K562 (cell line): ENCODE measurements around the gene TMEM164. TPM values are rescaled to one million over a fixed set of nuclear protein-coding genes. Genes with fewer than 3 reads are reported as not detected.

Source experiments
- ATAC-seq: fragments of 200-7000 bp; cut with Tn5 transposase; 3 replicates; pipeline ENCODE4 v1.9.1; 2020; ENCODE audit warnings: moderate library complexity
- BruUV-seq: library from RNA; stranded (reverse); fragments of 400-500 nt; replicated peaks from 2 replicates; lab custom pipeline; 2021; lab: Mats Ljungman, UMichigan
- CTCF ChIA-PET: fragments of 300-600 bp; formaldehyde crosslinking; extraction: SDS; loops from one replicate; lab custom pipeline; 2021; ENCODE audit warnings: low intra/inter-chr PET ratio; lab: Yijun Ruan, JAX
- POLR2A ChIA-PET: fragments of 300-600, 350-650 bp; sonication (Branson Sonifier 250); formaldehyde crosslinking; extraction: SDS; loops from one replicate; lab custom pipeline; 2021; ENCODE audit warnings: antibody characterized with exemption, inconsistent platforms; lab: Yijun Ruan, JAX
- DNase-seq, 4 experiments: peaks; one replicate each; pipeline versions ENCODE4 v3.0.0 to v3.0.0-alpha.2; 2011 to 2018; ENCODE audit warnings: low spot score in 3 of 4, mixed read lengths in 3 of 4; ENCODE audit errors: extremely low read depth in 1 of 4
- FAIRE-seq: peaks from 2 replicates; lab custom pipeline; 2011; peaks lifted over from hg19 to GRCh38; lab: Jason Lieb, UNC
- H2AFZ ChIP-seq: 2 replicates; pipeline ENCODE4 v1.6.0; 2011; ENCODE audit warnings: low read depth, low read length, control low read depth, inconsistent platforms
- H3K27ac ChIP-seq: fragments of 200-600 bp; 3 replicates; pipeline ENCODE4 v1.8.0; 2011; ENCODE audit warnings: low read depth, mild to moderate bottlenecking, control low read depth, inconsistent platforms, low read length, moderate library complexity, mixed read lengths; ENCODE audit errors: extremely low read depth
- H3K27me3 ChIP-seq, 2 experiments: fragments of 300-600 bp in 1 of 2; 2 replicates in 1 of 2; 3 replicates in 1 of 2; pipeline versions ENCODE4 v1.6.0 to v1.8.0; 2011; ENCODE audit warnings: inconsistent platforms in 2 of 2, low read length in 2 of 2, mild to moderate bottlenecking in 1 of 2, mixed read lengths in 1 of 2, moderate library complexity in 1 of 2; ENCODE audit not compliant: control insufficient read depth in 2 of 2, insufficient read depth in 2 of 2
- H3K36me3 ChIP-seq: fragments of 300-600 bp; 3 replicates; pipeline ENCODE4 v1.8.0; 2011; ENCODE audit warnings: mild to moderate bottlenecking, low read length, inconsistent platforms; ENCODE audit not compliant: control insufficient read depth, insufficient read depth
- H3K4me1 ChIP-seq, 2 experiments: fragments of 200-600 bp in 1 of 2; replicated peaks in 1 of 2; 2 replicates in 1 of 2; 3 replicates in 1 of 2; pipeline versions ENCODE4 v1.5.1 to v1.8.0; 2011; ENCODE audit warnings: inconsistent platforms in 2 of 2, low read length in 2 of 2, mild to moderate bottlenecking in 1 of 2, mixed read lengths in 1 of 2, moderate library complexity in 1 of 2; ENCODE audit not compliant: control insufficient read depth in 2 of 2, insufficient read depth in 2 of 2
- H3K4me2 ChIP-seq: 2 replicates; pipeline ENCODE4 v1.6.1; 2011; ENCODE audit warnings: low read length, control low read depth, inconsistent platforms, mixed read lengths; ENCODE audit not compliant: insufficient read depth
- H3K4me3 ChIP-seq: fragments of 200-600 bp; sonication (generic), shearing (Covaris generic); 2 replicates; pipeline ENCODE4 v1.5.1; 2016; ENCODE audit warnings: control low read depth, inconsistent platforms
- H3K79me2 ChIP-seq: fragments of 200-600 bp; 3 replicates; pipeline ENCODE4 v1.8.0; 2011; ENCODE audit warnings: low read length, inconsistent platforms; ENCODE audit not compliant: control insufficient read depth, insufficient read depth
- H3K9ac ChIP-seq, 2 experiments: 2 replicates each; pipeline versions ENCODE4 v1.6.0 to v1.6.1; 2011; ENCODE audit warnings: low read depth in 2 of 2, low read length in 2 of 2, control low read depth in 1 of 2, inconsistent platforms in 1 of 2, mild to moderate bottlenecking in 1 of 2, mixed read lengths in 1 of 2; ENCODE audit not compliant: insufficient read depth in 1 of 2
- H3K9me1 ChIP-seq: one replicate; pipeline ENCODE4 v1.6.0; 2011; ENCODE audit warnings: inconsistent platforms, mild to moderate bottlenecking, low read length, moderate library complexity; ENCODE audit not compliant: control insufficient read depth, insufficient read depth
- H3K9me3 ChIP-seq: replicated peaks from 2 replicates; pipeline ENCODE4 v1.5.1; 2011; ENCODE audit warnings: low read depth, low read length, inconsistent platforms; ENCODE audit not compliant: control insufficient read depth, insufficient read depth
- H4K20me1 ChIP-seq: replicated peaks from 2 replicates; pipeline ENCODE4 v1.6.1; 2011; ENCODE audit warnings: low read length, inconsistent platforms, mixed read lengths; ENCODE audit not compliant: control insufficient read depth, insufficient read depth
- CSDE1 ChIP-seq, 2 experiments: fragments of 450-650 bp; IDR thresholded peaks; 2 replicates each; pipeline ENCODE4 v1.6.1; 2016; ENCODE audit warnings: mild to moderate bottlenecking in 1 of 2
- ETV5 ChIP-seq: sonication (generic); formaldehyde crosslinking; IDR thresholded peaks from 2 replicates; pipeline ENCODE4 v1.4.0; 2020; ENCODE audit warnings: low read depth, mild to moderate bottlenecking, missing genetic modification reagents
- FOXM1 ChIP-seq, 2 experiments: fragments of 450-650 bp in 1 of 2; sonication (generic) in 1 of 2; formaldehyde crosslinking in 1 of 2; IDR thresholded peaks; 2 replicates each; pipeline versions ENCODE4 v1.6.1 to v1.9.0; 2017 to 2022; ENCODE audit warnings: low read depth in 2 of 2, mild to moderate bottlenecking in 2 of 2, missing genetic modification reagents in 1 of 2, moderate library complexity in 1 of 2
- GABPB1 ChIP-seq: sonication (generic); formaldehyde crosslinking; IDR thresholded peaks from 2 replicates; pipeline ENCODE4 v1.8.0; 2022; ENCODE audit warnings: mild to moderate bottlenecking, missing genetic modification reagents
- HMGN3 ChIP-seq: IDR thresholded peaks from 2 replicates; pipeline ENCODE4 v1.6.1; 2011; ENCODE audit warnings: borderline replicate concordance, low read depth, mild to moderate bottlenecking, mixed read lengths, low read length; ENCODE audit not compliant: insufficient read length; ENCODE audit errors: extremely low read depth
- MEIS2 ChIP-seq: fragments of 450-650 bp; IDR thresholded peaks from 2 replicates; pipeline ENCODE4 v1.6.1; 2014; ENCODE audit warnings: mild to moderate bottlenecking; ENCODE audit not compliant: partially characterized antibody
- SMARCC2 ChIP-seq: fragments of 450-650 bp; IDR thresholded peaks from 2 replicates; pipeline ENCODE4 v1.6.1; 2017; ENCODE audit warnings: antibody characterized with exemption, moderate library complexity, mild to moderate bottlenecking, low read depth
- TBL1XR1 ChIP-seq, 2 experiments: IDR thresholded peaks; 2 replicates each; pipeline ENCODE4 v1.6.1; 2012; ENCODE audit warnings: improper control_type of control experiment in 2 of 2, low read length in 2 of 2, mild to moderate bottlenecking in 1 of 2
- TEAD1 ChIP-seq, 2 experiments: fragments of 450-650 bp in 1 of 2; sonication (generic) in 1 of 2; formaldehyde crosslinking; IDR thresholded peaks; 2 replicates each; pipeline versions ENCODE4 v1.4.0 to v1.8.0; 2020 to 2022; ENCODE audit warnings: mild to moderate bottlenecking in 2 of 2, missing genetic modification reagents in 1 of 2
- ZNF764 ChIP-seq: fragments of 250-450 bp; sonication (Bioruptor Pico); IDR thresholded peaks from 2 replicates; pipeline ENCODE4 v1.4.0; 2020; ENCODE audit warnings: low read depth, mild to moderate bottlenecking, moderate library complexity
- WGBS: fragments of 100-300 bp; shearing (Covaris generic); methylation state at CpG from one replicate; pipeline ENCODE4 v1.1.6; 2016; ENCODE audit warnings: low coverage, mixed read lengths; ENCODE audit not compliant: insufficient coverage; ENCODE audit errors: missing lambda C conversion rate; 5-methylcytosine and 5-hydroxymethylcytosine counted together
- in situ Hi-C: fragments of 300-500 bp; cut with MboI; formaldehyde crosslinking; loops from 4 replicates; pipeline ENCODE4 v1.15.0; 2018; ENCODE audit warnings: inconsistent platforms, mixed read lengths
- intact Hi-C: fragments of 100-400 bp; cut with micrococcal nuclease; formaldehyde crosslinking; loops from 2 replicates; pipeline ENCODE4 v1.14.2; 2022
- polyA plus RNA-seq, 8 experiments: library from polyadenylated mRNA; depleted of rRNA in 4 of 8; stranded (reverse) in 5 of 8; unstranded in 3 of 8; fragments of >200 nt; fragmentation: Nextera tagmentation in 2 of 8; fragmentation: Illumina TruSeq in 1 of 8; extraction: Ambion mirVana in 2 of 8; extraction: Trizol in 1 of 8; gene quantifications; 2 replicates each; pipeline versions ENCODE4 v1.2.1 to v1.2.3, GENCODE V29; 2011 to 2014; ENCODE audit warnings: inconsistent platforms in 1 of 8, missing spikeins in 1 of 8
- total RNA-seq, 7 experiments: library from RNA; depleted of rRNA in 6 of 7; stranded (reverse); fragments of >200 nt in 6 of 7; fragmentation: Illumina TruSeq in 2 of 7; extraction: Trizol in 2 of 7; gene quantifications; 2 replicates each; pipeline versions ENCODE4 v1.2.1 to v1.2.3, GENCODE V29; 2011 to 2021; ENCODE audit warnings: low replicate concordance in 1 of 7
- TF ChIP-seq, protein P1 (sequence below): sonication (generic); IDR thresholded peaks from 2 replicates; pipeline ENCODE4 v1.6.1; 2016
- TF ChIP-seq, protein P2 (sequence below): fragments of 450-650 bp; formaldehyde crosslinking; IDR thresholded peaks from 2 replicates; pipeline ENCODE4 v1.4.0; 2020; ENCODE audit warnings: mild to moderate bottlenecking

Gene TMEM164
- total and polyA plus RNA-seq, 9 of the 15 experiments (the other 6 are each of a cell fraction or from before 2014, with no cell fraction given): 2.4 to 57.3 (median 23.1) TPM

- TF ChIP-seq TEAD1 (CRISPR knock-in tag; IDR thresholded peaks at IDR 0.05): no peak
- peak in 1 of 2 experiments; percentile 79; a peak in 2 of 4 replicates for TF ChIP-seq TBL1XR1 (IDR thresholded peaks at IDR 0.05; ENCODE audit: low read length in 2 of 2)
- TF ChIP-seq SMARCC2: peak; percentile 45; the same call in 1 of the 2 replicates
- TF ChIP-seq, protein P1, sequence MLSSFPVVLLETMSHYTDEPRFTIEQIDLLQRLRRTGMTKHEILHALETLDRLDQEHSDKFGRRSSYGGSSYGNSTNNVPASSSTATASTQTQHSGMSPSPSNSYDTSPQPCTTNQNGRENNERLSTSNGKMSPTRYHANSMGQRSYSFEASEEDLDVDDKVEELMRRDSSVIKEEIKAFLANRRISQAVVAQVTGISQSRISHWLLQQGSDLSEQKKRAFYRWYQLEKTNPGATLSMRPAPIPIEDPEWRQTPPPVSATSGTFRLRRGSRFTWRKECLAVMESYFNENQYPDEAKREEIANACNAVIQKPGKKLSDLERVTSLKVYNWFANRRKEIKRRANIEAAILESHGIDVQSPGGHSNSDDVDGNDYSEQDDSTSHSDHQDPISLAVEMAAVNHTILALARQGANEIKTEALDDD: peak; percentile 89
- peak; percentile 50 for TF ChIP-seq HMGN3
- TF ChIP-seq FOXM1 (IDR thresholded peaks at IDR 0.05; ENCODE audit: low read depth): peak; percentile 90
- no peak; the same call in 1 of the 2 replicates for TF ChIP-seq FOXM1 (CRISPR knock-in tag; IDR thresholded peaks at IDR 0.05; ENCODE audit: low read depth)
- TF ChIP-seq GABPB1 (CRISPR knock-in tag): peak; percentile 55; the same call in 1 of the 2 replicates
- 0 out of 2 replicates have a peak, but pooled peaks have one; percentile 13 for TF ChIP-seq ETV5 (CRISPR knock-in tag)
These were observed 43.5 kb upstream of the TMEM164 start (continued) for GRCh38 chrX:109959356-109959871.

DNA sequence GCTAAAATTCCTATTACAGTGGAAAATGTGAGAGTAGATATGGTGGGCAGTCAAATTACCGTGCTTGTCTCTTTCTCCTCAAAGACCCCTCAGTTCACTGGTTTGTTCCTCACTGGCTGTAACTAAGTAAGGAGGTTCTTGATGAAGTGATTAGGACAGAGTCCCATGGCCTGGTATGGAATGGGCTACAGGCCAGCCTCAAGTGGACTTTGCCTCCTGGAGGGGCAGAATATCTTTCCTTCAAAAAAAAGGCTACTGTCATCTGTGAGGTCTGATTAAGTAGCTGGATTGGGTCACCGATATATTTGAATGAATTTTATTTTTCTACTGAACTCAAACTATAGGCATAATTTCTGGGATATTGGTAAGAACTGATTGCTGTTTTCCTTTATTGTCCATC is 38.5 kb upstream of the TMEM164 start:
- H3K4me3 ChIP-seq: no peak overlapping the region
- ChIA-PET CTCF (no interaction called here), POLR2A (interaction anchor here (1.1 to 1.3 kb wide), 2 partner anchors 12 to 247 kb away, joined by 3 to 6 read pairs; no protein-coding TSS in a partner anchor)
- ATAC-seq (no peak), DNase-seq (no peak), FAIRE-seq (no peak)
- no peak overlapping the region for H3K9ac ChIP-seq
- no peak overlapping the region for H3K4me2 ChIP-seq
- H3K79me2 ChIP-seq: no peaks in the 10 kb centered on the region
- no peak overlapping the region for H3K27ac ChIP-seq
- intact Hi-C loops (no loop called here), in situ Hi-C loops (no loop called here)
- H3K27me3 ChIP-seq: no peaks in the 10 kb centered on the region
- H2AFZ ChIP-seq: peak overlapping the region; percentile 24; the same call in 1 of the 2 replicates
- no peaks in the 10 kb centered on the region for H3K9me3 ChIP-seq
- peaks cover 0 to 9% of the 10 kb centered on the region in 2 experiments; a peak in 3 of 5 replicates for H3K4me1 ChIP-seq
- H3K36me3 ChIP-seq: no peaks in the 10 kb centered on the region
- TF ChIP-seq, protein P2, sequence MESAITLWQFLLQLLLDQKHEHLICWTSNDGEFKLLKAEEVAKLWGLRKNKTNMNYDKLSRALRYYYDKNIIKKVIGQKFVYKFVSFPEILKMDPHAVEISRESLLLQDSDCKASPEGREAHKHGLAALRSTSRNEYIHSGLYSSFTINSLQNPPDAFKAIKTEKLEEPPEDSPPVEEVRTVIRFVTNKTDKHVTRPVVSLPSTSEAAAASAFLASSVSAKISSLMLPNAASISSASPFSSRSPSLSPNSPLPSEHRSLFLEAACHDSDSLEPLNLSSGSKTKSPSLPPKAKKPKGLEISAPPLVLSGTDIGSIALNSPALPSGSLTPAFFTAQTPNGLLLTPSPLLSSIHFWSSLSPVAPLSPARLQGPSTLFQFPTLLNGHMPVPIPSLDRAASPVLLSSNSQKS (CRISPR knock-in tag): no peak
- TF ChIP-seq ZNF764 (no peak), CSDE1 (IDR thresholded peaks at IDR 0.05) (no peak), MEIS2 (no peak)
- no peaks in the 10 kb centered on the region for H4K20me1 ChIP-seq
- BruUV-seq: no TSS peak
- no peaks in the 10 kb centered on the region for H3K9me1 ChIP-seq
- 67% methylated on average over 1 of the region's 2 CpGs for WGBS
